NB4 (cell line): ENCODE results near the gene ACSBG1.

ENCODE experiments used
- CTCF ChIP-seq: IDR thresholded peaks from one replicate; pipeline ENCODE4 v1.5.1; 2012; ENCODE audit warnings: low read depth, low read length
- MAX ChIP-seq: IDR thresholded peaks from 2 replicates; pipeline ENCODE4 v1.6.1; 2011; ENCODE audit warnings: low read depth, low read length
- POLR2A ChIP-seq: IDR thresholded peaks from 2 replicates; pipeline ENCODE4 v1.6.1; 2011; ENCODE audit warnings: mild to moderate bottlenecking; ENCODE audit not compliant: insufficient read length; ENCODE audit errors: extremely low read depth

- TF ChIP-seq POLR2A (no peak), CTCF (no peak), MAX (no peak)
Measured at GRCh38 chr15:78265137-78265460, 30.7 kb upstream of the ACSBG1 start.
